NCI-H460 (cell line): ENCODE measurements around the gene ARHGEF38. TPM values are rescaled to one million over a fixed set of nuclear protein-coding genes. Genes with fewer than 3 reads are reported as not detected.
A peak's percentile ranks its signal among the peaks of the same experiment; 100 is the strongest.
"Not testable (repeated sequence)": the region's sequence is repeated elsewhere in the genome, so short reads cannot be mapped to it uniquely, and the experiment has no call there.

Source experiments
- DNase-seq: peaks from one replicate; pipeline ENCODE4 v3.0.0-alpha.2; 2016; ENCODE audit warnings: low read depth; ENCODE audit errors: extremely low read depth
- total RNA-seq: library from RNA; depleted of rRNA; stranded (reverse); fragments of >200 nt; shearing (Covaris generic); gene quantifications from 2 replicates; pipeline ENCODE4 v1.2.3, GENCODE V29; 2014

Gene ARHGEF38
- total RNA-seq, 1 experiment from 2014 or later, result 0.02 TPM

- DNase-seq, result no peak
Observed at GRCh38 chr4:105644257-105644656, 91.8 kb downstream of the ARHGEF38 start.

GRCh38 chr4:105645440-105645839 lies 93.0 kb downstream of the ARHGEF38 start:
- DNase-seq, result no peak

GRCh38 chr4:105650190-105650589 lies 97.8 kb downstream of the ARHGEF38 start:
- DNase-seq, result no peak

GRCh38 chr4:105651884-105652283 lies 99.5 kb downstream of the ARHGEF38 start:
- DNase-seq, result no peak

- DNase-seq, result no peak
Observed at GRCh38 chr4:105652286-105652888, 100.0 kb downstream of the ARHGEF38 start.

- no peak for DNase-seq
Observed at GRCh38 chr4:105657117-105657765, 104.8 kb downstream of the ARHGEF38 start.

GRCh38 chr4:105659190-105659589 lies 106.8 kb downstream of the ARHGEF38 start:
- DNase-seq, result no peak

- no peak for DNase-seq
Observed at GRCh38 chr4:105661028-105661427, 108.6 kb downstream of the ARHGEF38 start.

- no peak for DNase-seq
Observed at GRCh38 chr4:105662935-105663675, 110.7 kb downstream of the ARHGEF38 start.

- DNase-seq, result peak; percentile 4
Observed at GRCh38 chr4:105666693-105667092, 114.3 kb downstream of the ARHGEF38 start.

GRCh38 chr4:105670684-105671083 lies 118.3 kb downstream of the ARHGEF38 start:
- no peak for DNase-seq

GRCh38 chr4:105671301-105671700 lies 118.9 kb downstream of the ARHGEF38 start:
- no peak for DNase-seq

- no peak for DNase-seq
Observed at GRCh38 chr4:105674011-105674410, 121.6 kb downstream of the ARHGEF38 start.

GRCh38 chr4:105677709-105678108 lies 125.3 kb downstream of the ARHGEF38 start:
- DNase-seq, result no peak

- DNase-seq, result no peak
Observed at GRCh38 chr4:105679186-105679585, 126.8 kb downstream of the ARHGEF38 start.

- no peak for DNase-seq
Observed at GRCh38 chr4:105683038-105683437, 130.6 kb downstream of the ARHGEF38 start.

- DNase-seq, result no peak
Observed at GRCh38 chr4:105686571-105686970, 134.2 kb downstream of the ARHGEF38 start.

- not testable (repeated sequence) for DNase-seq
Observed at GRCh38 chr4:105694812-105695211, 142.4 kb downstream of the ARHGEF38 start.

GRCh38 chr4:105695832-105696231 lies 143.4 kb downstream of the ARHGEF38 start:
- DNase-seq, result not testable (repeated sequence)

- DNase-seq, result no peak
Observed at GRCh38 chr4:105698607-105699006, 146.2 kb downstream of the ARHGEF38 start.

- no peak for DNase-seq
Observed at GRCh38 chr4:105707782-105708180, 155.4 kb downstream of the ARHGEF38 start.
